Loucy (cell line): ENCODE results near the gene NPY4R2.
"Not testable (repeated sequence)": the region's sequence is repeated elsewhere in the genome, so short reads cannot be mapped to it uniquely, and the experiment has no call there.

Experiments
- CTCF ChIP-seq: fragments of 200-600 bp; sonication (generic); conservative IDR thresholded peaks from 2 replicates; pipeline ENCODE4 v1.5.1; 2014; ENCODE audit warnings: mild to moderate bottlenecking, antibody characterized with exemption, low read length
- EZH2phosphoT487 ChIP-seq: fragments of 200-600 bp; IDR thresholded peaks from 2 replicates; pipeline ENCODE4 v1.6.1; 2018; ENCODE audit warnings: antibody characterized with exemption, mild to moderate bottlenecking, moderate library complexity, borderline replicate concordance

GRCh38 chr10:47909333-47909732 is 9.1 kb upstream of the NPY4R2 start:
- TF ChIP-seq EZH2phosphoT487, CTCF: not testable (repeated sequence)
